HepG2 (cell line): ENCODE results near the gene MKRN1. TPM values are rescaled to one million over a fixed set of nuclear protein-coding genes. Genes with fewer than 3 reads are reported as not detected.

Experiments
- ARID2 ChIP-seq: sonication (generic); formaldehyde crosslinking; IDR thresholded peaks from 2 replicates; pipeline ENCODE4 v1.8.1; 2022; ENCODE audit warnings: mild to moderate bottlenecking, missing genetic modification reagents, borderline replicate concordance
- DR1 ChIP-seq: sonication (generic); formaldehyde crosslinking; IDR thresholded peaks from 2 replicates; pipeline ENCODE4 v1.8.0; 2021; ENCODE audit warnings: mild to moderate bottlenecking, missing genetic modification reagents, inconsistent platforms
- FOXP4 ChIP-seq: sonication (generic); formaldehyde crosslinking; IDR thresholded peaks from 2 replicates; pipeline ENCODE4 v1.4.0; 2020; ENCODE audit warnings: missing genetic modification reagents
- GMEB1 ChIP-seq: sonication (generic); formaldehyde crosslinking; IDR thresholded peaks from 2 replicates; pipeline ENCODE4 v1.5.1; 2020; ENCODE audit warnings: missing genetic modification reagents, mild to moderate bottlenecking, borderline replicate concordance
- HIC2 ChIP-seq: sonication (generic); formaldehyde crosslinking; IDR thresholded peaks from 2 replicates; pipeline ENCODE4 v1.9.0; 2022; ENCODE audit warnings: low read depth, missing genetic modification reagents
- HNRNPH1 ChIP-seq: fragments of 200-400 bp; formaldehyde crosslinking; optimal IDR thresholded peaks from 2 replicates; pipeline ENCODE3; 2017; ENCODE audit warnings: mild to moderate bottlenecking, low read depth, low read length
- KLF11 ChIP-seq: IDR thresholded peaks from 2 replicates; pipeline ENCODE4 v1.6.1; 2016; ENCODE audit warnings: missing compliant biosample characterization
- KLF13 ChIP-seq: sonication (generic); formaldehyde crosslinking; IDR thresholded peaks from 2 replicates; pipeline ENCODE4 v1.4.0; 2020; ENCODE audit warnings: mild to moderate bottlenecking, missing genetic modification reagents
- MXD4 ChIP-seq: IDR thresholded peaks from 2 replicates; pipeline ENCODE4 v1.6.1; 2016; ENCODE audit warnings: mild to moderate bottlenecking, missing biosample characterization, missing genetic modification reagents
- POLR2A ChIP-seq, 2 experiments: IDR thresholded peaks; 2 replicates each; pipeline ENCODE4 v1.6.1; 2011; ENCODE audit warnings: low read depth in 2 of 2, low read length in 2 of 2, mild to moderate bottlenecking in 1 of 2, moderate library complexity in 1 of 2; ENCODE audit not compliant: insufficient read depth in 1 of 2
- PTBP1 ChIP-seq: fragments of 200-400 bp; formaldehyde crosslinking; IDR thresholded peaks from 2 replicates; pipeline ENCODE4 v1.6.1; 2018; ENCODE audit warnings: low read length, low read depth; ENCODE audit not compliant: poor library complexity, severe bottlenecking
- SKI ChIP-seq: fragments of 450-650 bp; IDR thresholded peaks from one replicate; pipeline ENCODE4 v1.6.1; 2018; ENCODE audit warnings: mild to moderate bottlenecking; ENCODE audit not compliant: partially characterized antibody
- SMARCE1 ChIP-seq: fragments of 450-650 bp; IDR thresholded peaks from 2 replicates; pipeline ENCODE4 v1.6.1; 2017; ENCODE audit warnings: borderline replicate concordance
- ZBTB7B ChIP-seq: sonication (generic); formaldehyde crosslinking; IDR thresholded peaks from 2 replicates; pipeline ENCODE4 v1.4.0; 2020; ENCODE audit warnings: missing genetic modification reagents
- ZFP41 ChIP-seq: sonication (generic); formaldehyde crosslinking; IDR thresholded peaks from 2 replicates; pipeline ENCODE4 v1.4.0; 2020; ENCODE audit warnings: mild to moderate bottlenecking, missing genetic modification reagents, borderline replicate concordance
- ZGPAT ChIP-seq: IDR thresholded peaks from 2 replicates; pipeline ENCODE4 v1.6.1; 2016; ENCODE audit warnings: mild to moderate bottlenecking
- ZNF33A ChIP-seq: sonication (generic); formaldehyde crosslinking; IDR thresholded peaks from 2 replicates; pipeline ENCODE4 v1.5.1; 2020; ENCODE audit warnings: missing genetic modification reagents, mild to moderate bottlenecking, moderate library complexity, borderline replicate concordance
- ZNF674 ChIP-seq: sonication (generic); formaldehyde crosslinking; IDR thresholded peaks from 2 replicates; pipeline ENCODE4 v1.5.0; 2020; ENCODE audit warnings: low read depth, mild to moderate bottlenecking, missing genetic modification reagents
- ZNF703 ChIP-seq: sonication (generic); formaldehyde crosslinking; IDR thresholded peaks from 2 replicates; pipeline ENCODE4 v1.5.1; 2020; ENCODE audit warnings: missing genetic modification reagents, mild to moderate bottlenecking, moderate library complexity, borderline replicate concordance
- ZNF891 ChIP-seq: sonication (generic); formaldehyde crosslinking; IDR thresholded peaks from 2 replicates; pipeline ENCODE4 v1.5.0; 2020; ENCODE audit warnings: mild to moderate bottlenecking, missing genetic modification reagents
- polyA plus RNA-seq, 8 experiments: library from polyadenylated mRNA; depleted of rRNA in 3 of 8; stranded (reverse) in 7 of 8; unstranded in 1 of 8; fragments of >200 nt; fragmentation: Illumina TruSeq in 4 of 8; extraction: Trizol in 4 of 8; gene quantifications; 2 replicates each; pipeline versions ENCODE4 v1.2.1 to v1.2.3, GENCODE V29; 2011 to 2016; ENCODE audit warnings: low read depth in 4 of 8, missing spikeins in 1 of 8, mixed read lengths in 1 of 8; ENCODE audit not compliant: insufficient read depth in 1 of 8
- total RNA-seq, 5 experiments: library from RNA; depleted of rRNA; stranded (reverse); fragments of >200 nt; fragmentation: Illumina TruSeq; extraction: Trizol; gene quantifications; 2 replicates each; pipeline ENCODE4 v1.2.3, GENCODE V29; 2016; ENCODE audit warnings: low read depth in 1 of 5
- TF ChIP-seq, protein P1 (sequence below): sonication (generic); formaldehyde crosslinking; IDR thresholded peaks from 2 replicates; pipeline ENCODE4 v1.4.0; 2020; ENCODE audit warnings: mild to moderate bottlenecking, missing genetic modification reagents

Gene MKRN1
- total and polyA plus RNA-seq, 2 of the 13 experiments (the other 11 are each of a cell fraction or from before 2014, with no cell fraction given) = 28.5 to 32.8 TPM

GRCh38 chr7:140479062-140479738 is at the start of gene MKRN1 (continued):
- no peak for TF ChIP-seq ZNF703 (CRISPR knock-in tag)
- TF ChIP-seq DR1 = peak; percentile 66
- TF ChIP-seq HIC2 (CRISPR knock-in tag) = no peak
- TF ChIP-seq ZNF33A (CRISPR knock-in tag) = no peak
- no peak for TF ChIP-seq ARID2 (CRISPR knock-in tag)
- no peak for TF ChIP-seq ZFP41 (CRISPR knock-in tag)
- TF ChIP-seq SKI = no peak
- no peak for TF ChIP-seq KLF11
- 0 out of 2 replicates have a peak, but pooled peaks have one; percentile 35 for TF ChIP-seq ZBTB7B (CRISPR knock-in tag)
- peak; percentile 68 for TF ChIP-seq FOXP4 (CRISPR knock-in tag)
- TF ChIP-seq GMEB1 = peak; percentile 83; the same call in 1 of the 2 replicates
- TF ChIP-seq ZNF891 (CRISPR knock-in tag) = no peak
- no peak for TF ChIP-seq SMARCE1
- peak; percentile 84 for TF ChIP-seq ZGPAT (CRISPR knock-in tag)
- TF ChIP-seq ZNF674 (CRISPR knock-in tag) = no peak
- TF ChIP-seq HNRNPH1 = no peak
- TF ChIP-seq, protein P1, sequence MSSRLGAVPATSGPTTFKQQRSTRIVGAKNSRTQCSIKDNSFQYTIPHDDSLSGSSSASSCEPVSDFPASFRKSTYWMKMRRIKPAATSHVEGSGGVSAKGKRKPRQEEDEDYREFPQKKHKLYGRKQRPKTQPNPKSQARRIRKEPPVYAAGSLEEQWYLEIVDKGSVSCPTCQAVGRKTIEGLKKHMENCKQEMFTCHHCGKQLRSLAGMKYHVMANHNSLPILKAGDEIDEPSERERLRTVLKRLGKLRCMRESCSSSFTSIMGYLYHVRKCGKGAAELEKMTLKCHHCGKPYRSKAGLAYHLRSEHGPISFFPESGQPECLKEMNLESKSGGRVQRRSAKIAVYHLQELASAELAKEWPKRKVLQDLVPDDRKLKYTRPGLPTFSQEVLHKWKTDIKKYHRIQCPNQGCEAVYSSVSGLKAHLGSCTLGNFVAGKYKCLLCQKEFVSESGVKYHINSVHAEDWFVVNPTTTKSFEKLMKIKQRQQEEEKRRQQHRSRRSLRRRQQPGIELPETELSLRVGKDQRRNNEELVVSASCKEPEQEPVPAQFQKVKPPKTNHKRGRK (CRISPR knock-in tag) = no peak
- TF ChIP-seq POLR2A (IDR thresholded peaks at IDR 0.05; ENCODE audit: insufficient read depth in 1 of 2, low read depth in 2 of 2, low read length in 2 of 2) = peak; percentile 72 to 83
- TF ChIP-seq PTBP1 = no peak
- TF ChIP-seq KLF13 (CRISPR knock-in tag) = no peak
- TF ChIP-seq MXD4 (CRISPR knock-in tag) = peak; percentile 63
